A673 (cell line): ENCODE results near the gene OGFOD2.

ENCODE experiments used
- EZH2 ChIP-seq: fragments of 200-600 bp; sonication (generic); IDR thresholded peaks from 2 replicates; pipeline ENCODE4 v1.6.1; 2017; ENCODE audit warnings: borderline replicate concordance, low read depth, mild to moderate bottlenecking, mixed read lengths, antibody characterized with exemption, low read length; ENCODE audit not compliant: poor library complexity, severe bottlenecking
- TF ChIP-seq, protein P1 (sequence below): fragments of 300-800, 200-600 bp; sonication (generic); conservative IDR thresholded peaks from 2 replicates; pipeline ENCODE4 v1.5.1; 2017; ENCODE audit warnings: low read depth, mild to moderate bottlenecking, antibody characterized with exemption, low read length, moderate library complexity, mixed read lengths

GRCh38 chr12:123021688-123022604 lies 46.9 kb downstream of the OGFOD2 start:
- TF ChIP-seq, protein P1, sequence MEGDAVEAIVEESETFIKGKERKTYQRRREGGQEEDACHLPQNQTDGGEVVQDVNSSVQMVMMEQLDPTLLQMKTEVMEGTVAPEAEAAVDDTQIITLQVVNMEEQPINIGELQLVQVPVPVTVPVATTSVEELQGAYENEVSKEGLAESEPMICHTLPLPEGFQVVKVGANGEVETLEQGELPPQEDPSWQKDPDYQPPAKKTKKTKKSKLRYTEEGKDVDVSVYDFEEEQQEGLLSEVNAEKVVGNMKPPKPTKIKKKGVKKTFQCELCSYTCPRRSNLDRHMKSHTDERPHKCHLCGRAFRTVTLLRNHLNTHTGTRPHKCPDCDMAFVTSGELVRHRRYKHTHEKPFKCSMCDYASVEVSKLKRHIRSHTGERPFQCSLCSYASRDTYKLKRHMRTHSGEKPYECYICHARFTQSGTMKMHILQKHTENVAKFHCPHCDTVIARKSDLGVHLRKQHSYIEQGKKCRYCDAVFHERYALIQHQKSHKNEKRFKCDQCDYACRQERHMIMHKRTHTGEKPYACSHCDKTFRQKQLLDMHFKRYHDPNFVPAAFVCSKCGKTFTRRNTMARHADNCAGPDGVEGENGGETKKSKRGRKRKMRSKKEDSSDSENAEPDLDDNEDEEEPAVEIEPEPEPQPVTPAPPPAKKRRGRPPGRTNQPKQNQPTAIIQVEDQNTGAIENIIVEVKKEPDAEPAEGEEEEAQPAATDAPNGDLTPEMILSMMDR, result no peak
- TF ChIP-seq EZH2, result no peak
